ENCODE results near the gene PHACTR4. TPM values are rescaled to one million over a fixed set of nuclear protein-coding genes. Genes with fewer than 3 reads are reported as not detected.
"Not testable (repeated sequence)": the region's sequence is repeated elsewhere in the genome, so short reads cannot be mapped to it uniquely, and the experiment has no call there.

Gene PHACTR4
- total RNA-seq, 1 experiment from 2014 or later = 50.7 TPM

- Mint-ChIP-seq H3K4me3 (ENCODE audit: unreplicated experiment) (peak overlapping the region; percentile 95), H3K27me3 (ENCODE audit: insufficient read depth, unreplicated experiment) (no peaks in the 10 kb centered on the region), H3K36me3 (ENCODE audit: insufficient read depth, unreplicated experiment) (peaks cover 96% of the 10 kb centered on the region), H3K9me3 (ENCODE audit: unreplicated experiment) (no peaks in the 10 kb centered on the region), H3K27ac (ENCODE audit: low read depth, unreplicated experiment) (peak overlapping the region; percentile 98), H3K4me1 (ENCODE audit: insufficient read depth, unreplicated experiment) (peaks cover 25% of the 10 kb centered on the region)
- peak; percentile 59 for DNase-seq (ENCODE audit: unreplicated experiment)
- TF ChIP-seq CTCF (IDR thresholded peaks at IDR 0.05; ENCODE audit: unreplicated experiment) = no peak
- CTCF ChIA-PET = interaction anchor here (0.6 kb wide), 1 partner anchor 79 kb away, joined by 3 read pairs; no protein-coding TSS in a partner anchor
- no TSS peak for BruUV-seq (replicated peaks)
- intact Hi-C loops (cut with micrococcal nuclease) = no loop called here
- POLR2A ChIA-PET = interaction anchor here (0.8 to 14.1 kb wide), 29 partner anchors 7 to 672 kb away, joined by 3 to 237 read pairs (median 5); partner anchors contain the start of genes ATP5IF1, EYA3, GMEB1 and MED18
These were observed 140.2 kb downstream of the PHACTR4 start for GRCh38 chr1:28509705-28510272.

GRCh38 chr1:28510273-28510969 is 140.9 kb downstream of the PHACTR4 start:
- H3K27ac Mint-ChIP-seq (ENCODE audit: low read depth, unreplicated experiment) = peak overlapping the region; percentile 98
- H3K4me1 Mint-ChIP-seq (ENCODE audit: insufficient read depth, unreplicated experiment) = peaks cover 25% of the 10 kb centered on the region
- CTCF ChIA-PET = interaction anchor here (1.1 kb wide), 1 partner anchor 60 kb away, joined by 3 read pairs; no protein-coding TSS in a partner anchor
- no peaks in the 10 kb centered on the region for H3K27me3 Mint-ChIP-seq (ENCODE audit: insufficient read depth, unreplicated experiment)
- intact Hi-C loops (cut with micrococcal nuclease) = no loop called here
- no peak for TF ChIP-seq CTCF (IDR thresholded peaks at IDR 0.05; ENCODE audit: unreplicated experiment)
- peaks cover 100% of the 10 kb centered on the region for H3K36me3 Mint-ChIP-seq (ENCODE audit: insufficient read depth, unreplicated experiment)
- peak overlapping the region; percentile 95 for H3K4me3 Mint-ChIP-seq (ENCODE audit: unreplicated experiment)
- no TSS peak for BruUV-seq (replicated peaks)
- H3K9me3 Mint-ChIP-seq (ENCODE audit: unreplicated experiment) = no peaks in the 10 kb centered on the region
- DNase-seq (ENCODE audit: unreplicated experiment) = peak; percentile 68
- POLR2A ChIA-PET = interaction anchor here (0.8 to 14.1 kb wide), 26 partner anchors 6 to 317 kb away, joined by 3 to 237 read pairs (median 6); partner anchors contain the start of genes ATP5IF1, GMEB1, MED18 and RNU11

- peaks cover 25% of the 10 kb centered on the region for H3K4me1 Mint-ChIP-seq (ENCODE audit: insufficient read depth, unreplicated experiment)
- no peaks in the 10 kb centered on the region for H3K9me3 Mint-ChIP-seq (ENCODE audit: unreplicated experiment)
- ChIA-PET POLR2A (interaction anchor here (0.6 to 14.1 kb wide), 22 partner anchors 18 to 317 kb away, joined by 3 to 237 read pairs (median 4); partner anchors contain the start of genes GMEB1, MED18, TAF12 and TRNAU1AP), CTCF (interaction anchor here (1.1 kb wide), 1 partner anchor 61 kb away, joined by 3 read pairs; no protein-coding TSS in a partner anchor)
- peak overlapping the region; percentile 95 for H3K4me3 Mint-ChIP-seq (ENCODE audit: unreplicated experiment)
- H3K27me3 Mint-ChIP-seq (ENCODE audit: insufficient read depth, unreplicated experiment) = no peaks in the 10 kb centered on the region
- intact Hi-C loops (cut with micrococcal nuclease) = no loop called here
- no peak for TF ChIP-seq CTCF (IDR thresholded peaks at IDR 0.05; ENCODE audit: unreplicated experiment)
- no TSS peak for BruUV-seq (replicated peaks)
- DNase-seq (ENCODE audit: unreplicated experiment) = peak; percentile 60
- H3K36me3 Mint-ChIP-seq (ENCODE audit: insufficient read depth, unreplicated experiment) = peaks cover 100% of the 10 kb centered on the region
- H3K27ac Mint-ChIP-seq (ENCODE audit: low read depth, unreplicated experiment) = peak overlapping the region; percentile 98
These were observed 141.5 kb downstream of the PHACTR4 start for GRCh38 chr1:28510970-28511440.

- no peaks in the 10 kb centered on the region for H3K9me3 Mint-ChIP-seq (ENCODE audit: unreplicated experiment)
- peaks cover 100% of the 10 kb centered on the region for H3K36me3 Mint-ChIP-seq (ENCODE audit: insufficient read depth, unreplicated experiment)
- ChIA-PET POLR2A (interaction anchor here (1.0 to 14.1 kb wide), 18 partner anchors 8 to 303 kb away, joined by 3 to 237 read pairs (median 5); partner anchors contain the start of gene MED18), CTCF (no interaction called here)
- no TSS peak for BruUV-seq (replicated peaks)
- H3K27ac Mint-ChIP-seq (ENCODE audit: low read depth, unreplicated experiment) = peak overlapping the region; percentile 29
- H3K4me1 Mint-ChIP-seq (ENCODE audit: insufficient read depth, unreplicated experiment) = peaks cover 33% of the 10 kb centered on the region
- intact Hi-C loops (cut with micrococcal nuclease) = no loop called here
- no peak for TF ChIP-seq CTCF (IDR thresholded peaks at IDR 0.05; ENCODE audit: unreplicated experiment)
- peak; percentile 55 for DNase-seq (ENCODE audit: unreplicated experiment)
- peak overlapping the region; percentile 61 for H3K4me3 Mint-ChIP-seq (ENCODE audit: unreplicated experiment)
- no peaks in the 10 kb centered on the region for H3K27me3 Mint-ChIP-seq (ENCODE audit: insufficient read depth, unreplicated experiment)
These were observed 142.6 kb downstream of the PHACTR4 start for GRCh38 chr1:28512058-28512611.

- H3K36me3 Mint-ChIP-seq (ENCODE audit: insufficient read depth, unreplicated experiment) = peaks cover 97% of the 10 kb centered on the region
- H3K27me3 Mint-ChIP-seq (ENCODE audit: insufficient read depth, unreplicated experiment); BruUV-seq (replicated peaks); H3K9me3 Mint-ChIP-seq (ENCODE audit: unreplicated experiment); H3K4me3 Mint-ChIP-seq (ENCODE audit: unreplicated experiment); intact Hi-C loops (cut with micrococcal nuclease): not testable (repeated sequence)
- DNase-seq (ENCODE audit: unreplicated experiment) = peak; percentile 31
- ChIA-PET POLR2A (interaction anchor here (0.6 to 14.1 kb wide), 14 partner anchors 6 to 266 kb away, joined by 3 to 237 read pairs (median 11); partner anchors contain the start of genes RCC1, TAF12 and TRNAU1AP), CTCF (interaction anchor here (0.6 kb wide), 1 partner anchor 104 kb away, joined by 5 read pairs; no protein-coding TSS in a partner anchor)
- peak overlapping the region; percentile 54 for H3K27ac Mint-ChIP-seq (ENCODE audit: low read depth, unreplicated experiment)
- H3K4me1 Mint-ChIP-seq (ENCODE audit: insufficient read depth, unreplicated experiment) = peaks cover 46% of the 10 kb centered on the region
These were observed 144.9 kb downstream of the PHACTR4 start for GRCh38 chr1:28514445-28514933.

Data from MCF 10A (cell line).